Smooth muscle cell (in vitro differentiated cells): Measurements from ENCODE around the gene COX10. TPM values are rescaled to one million over a fixed set of nuclear protein-coding genes. Genes with fewer than 3 reads are reported as not detected.

ENCODE experiments used
- DNase-seq: peaks from one replicate; lab custom pipeline; 2025; ENCODE audit not compliant: unreplicated experiment; lab: John Stamatoyannopoulos, UW
- H2AFZ ChIP-seq: fragments of 200-600 bp; sonication (generic); 2 replicates; pipeline ENCODE4 v1.6.0; 2016; ENCODE audit warnings: antibody characterized with exemption, low read depth, mild to moderate bottlenecking
- H3F3A ChIP-seq: fragments of 200-600 bp; sonication (generic); 2 replicates; pipeline ENCODE4 v1.6.0; 2017; ENCODE audit warnings: antibody characterized with exemption, low read depth
- H3K27ac ChIP-seq: fragments of 200-600 bp; sonication (generic); 2 replicates; pipeline ENCODE4 v1.5.1; 2016; ENCODE audit warnings: low read depth, mild to moderate bottlenecking
- H3K27me3 ChIP-seq: fragments of 200-600 bp; sonication (generic); 2 replicates; pipeline ENCODE4 v1.6.1; 2016; ENCODE audit warnings: low read depth, mild to moderate bottlenecking
- H3K36me3 ChIP-seq: fragments of 200-600 bp; sonication (generic); 2 replicates; pipeline ENCODE4 v1.5.1; 2016; ENCODE audit warnings: low read depth
- H3K4me1 ChIP-seq: fragments of 200-600 bp; sonication (generic); 2 replicates; pipeline ENCODE4 v1.5.1; 2016; ENCODE audit warnings: low read depth
- H3K4me2 ChIP-seq: fragments of 200-600 bp; sonication (generic); 2 replicates; pipeline ENCODE4 v1.6.0; 2016; ENCODE audit warnings: mild to moderate bottlenecking
- H3K4me3 ChIP-seq: fragments of 200-600 bp; sonication (generic); 2 replicates; pipeline ENCODE4 v1.5.1; 2016; ENCODE audit warnings: mild to moderate bottlenecking
- H3K79me2 ChIP-seq: fragments of 200-600 bp; sonication (generic); 2 replicates; pipeline ENCODE4 v1.6.0; 2016; ENCODE audit warnings: low read depth, mild to moderate bottlenecking
- H3K9ac ChIP-seq: fragments of 200-600 bp; sonication (generic); 2 replicates; pipeline ENCODE4 v1.6.0; 2016; ENCODE audit warnings: low read depth
- H3K9me3 ChIP-seq: fragments of 200-600 bp; sonication (generic); replicated peaks from 2 replicates; pipeline ENCODE4 v1.5.1; 2016; ENCODE audit warnings: low read depth
- H4K20me1 ChIP-seq: fragments of 200-600 bp; sonication (generic); 2 replicates; pipeline ENCODE4 v1.6.0; 2016; ENCODE audit warnings: low read depth
- CTCF ChIP-seq: fragments of 200-600 bp; sonication (generic); IDR thresholded peaks from 2 replicates; pipeline ENCODE4 v1.5.1; 2017; ENCODE audit warnings: borderline replicate concordance, mild to moderate bottlenecking, antibody characterized with exemption; ENCODE audit not compliant: insufficient read depth, poor library complexity, severe bottlenecking
- WGBS: methylation state at CpG from one replicate; pipeline ENCODE4 v1.1.7; 2016; ENCODE audit warnings: low lambda C conversion rate; 5-methylcytosine and 5-hydroxymethylcytosine counted together
- polyA plus RNA-seq: library from polyadenylated mRNA; unstranded; fragments of >200 nt; fragmentation: Nextera tagmentation; extraction: Ambion mirVana; gene quantifications from 2 replicates; pipeline ENCODE4 v1.2.1, GENCODE V29; 2016
- total RNA-seq: library from RNA; depleted of rRNA; stranded (reverse); fragments of >200 nt; gene quantifications from 2 replicates; pipeline ENCODE4 v1.2.3, GENCODE V29; 2014

The COX10 gene
- total and polyA plus RNA-seq, 2 experiments from 2014 or later: 15.1 to 18.4 TPM

GRCh38 chr17:14205992-14206461 is 136.7 kb downstream of the COX10 start:
- no peak overlapping the region for H2AFZ ChIP-seq
- H3K27ac ChIP-seq: no peak overlapping the region
- DNase-seq: no peak
- H3K4me3 ChIP-seq: no peak overlapping the region
- no peaks in the 10 kb centered on the region for H3K79me2 ChIP-seq
- H3K27me3 ChIP-seq: no peaks in the 10 kb centered on the region
- H3K9me3 ChIP-seq: no peaks in the 10 kb centered on the region
- WGBS: 91% methylated on average over 13 of the region's 13 CpGs
- no peak overlapping the region for H3K9ac ChIP-seq
- H3F3A ChIP-seq: peaks cover 3% of the 10 kb centered on the region
- no peak overlapping the region for H3K4me2 ChIP-seq
- no peaks in the 10 kb centered on the region for H4K20me1 ChIP-seq
- no peaks in the 10 kb centered on the region for H3K36me3 ChIP-seq
- H3K4me1 ChIP-seq: peaks cover 3% of the 10 kb centered on the region
- no peak for TF ChIP-seq CTCF

- no peaks in the 10 kb centered on the region for H3K79me2 ChIP-seq
- H4K20me1 ChIP-seq: no peaks in the 10 kb centered on the region
- H3K27ac ChIP-seq: no peak overlapping the region
- no peak overlapping the region for H3K4me2 ChIP-seq
- no peaks in the 10 kb centered on the region for H3F3A ChIP-seq
- H3K9ac ChIP-seq: no peak overlapping the region
- DNase-seq: no peak
- no peak overlapping the region for H3K4me3 ChIP-seq
- no peaks in the 10 kb centered on the region for H3K4me1 ChIP-seq
- no peaks in the 10 kb centered on the region for H3K36me3 ChIP-seq
- H3K9me3 ChIP-seq: no peaks in the 10 kb centered on the region
- no peak overlapping the region for H2AFZ ChIP-seq
- TF ChIP-seq CTCF: no peak
- over 99% methylated on average over 29 of the region's 29 CpGs for WGBS
- no peaks in the 10 kb centered on the region for H3K27me3 ChIP-seq
Measured at GRCh38 chr17:14206891-14207290, 137.6 kb downstream of the COX10 start.

GRCh38 chr17:14207791-14208190 is 138.5 kb downstream of the COX10 start:
- H3K9ac ChIP-seq: no peak overlapping the region
- WGBS: 98% methylated on average over 5 of the region's 5 CpGs
- H3F3A ChIP-seq: no peaks in the 10 kb centered on the region
- no peaks in the 10 kb centered on the region for H3K4me1 ChIP-seq
- no peak overlapping the region for H3K27ac ChIP-seq
- no peaks in the 10 kb centered on the region for H3K79me2 ChIP-seq
- no peak for TF ChIP-seq CTCF
- H2AFZ ChIP-seq: no peak overlapping the region
- H3K4me2 ChIP-seq: no peak overlapping the region
- no peaks in the 10 kb centered on the region for H4K20me1 ChIP-seq
- no peak for DNase-seq
- no peaks in the 10 kb centered on the region for H3K9me3 ChIP-seq
- no peaks in the 10 kb centered on the region for H3K36me3 ChIP-seq
- H3K27me3 ChIP-seq: no peaks in the 10 kb centered on the region
- no peak overlapping the region for H3K4me3 ChIP-seq

GRCh38 chr17:14209215-14209614 is 139.9 kb downstream of the COX10 start:
- Histone ChIP-seq H3K4me1 (no peaks in the 10 kb centered on the region), H3K27ac (no peak overlapping the region), H4K20me1 (no peaks in the 10 kb centered on the region), H2AFZ (no peak overlapping the region), H3F3A (no peaks in the 10 kb centered on the region), H3K4me3 (no peak overlapping the region), H3K9ac (no peak overlapping the region), H3K36me3 (no peaks in the 10 kb centered on the region), H3K9me3 (no peaks in the 10 kb centered on the region), H3K79me2 (no peaks in the 10 kb centered on the region), H3K4me2 (no peak overlapping the region), H3K27me3 (no peaks in the 10 kb centered on the region)
- WGBS: 81% methylated on average over 3 of the region's 3 CpGs
- DNase-seq: no peak
- no peak for TF ChIP-seq CTCF
